HEK293 (cell line): ENCODE measurements around the gene GNG5.

ENCODE experiments used
- MEIS1 ChIP-seq: sonication (generic); formaldehyde crosslinking; IDR thresholded peaks from 2 replicates; pipeline ENCODE4 v1.8.1; 2022; ENCODE audit warnings: missing genetic modification reagents, mild to moderate bottlenecking, borderline replicate concordance
- ZIC2 ChIP-seq: fragments of 450-650 bp; formaldehyde crosslinking; IDR thresholded peaks from 2 replicates; pipeline ENCODE4 v1.5.1; 2016; ENCODE audit warnings: missing biosample characterization, missing genetic modification characterization
- ZNF19 ChIP-seq: fragments of 450-650 bp; formaldehyde crosslinking; IDR thresholded peaks from 2 replicates; pipeline ENCODE4; 2016; ENCODE audit warnings: missing biosample characterization, missing genetic modification characterization, low read depth
- ZNF311 ChIP-seq: fragments of 450-650 bp; formaldehyde crosslinking; IDR thresholded peaks from 2 replicates; pipeline ENCODE4 v1.5.1; 2017; ENCODE audit warnings: missing biosample characterization, missing genetic modification characterization, borderline replicate concordance
- ZNF830 ChIP-seq: fragments of 450-650 bp; IDR thresholded peaks from 2 replicates; pipeline ENCODE4 v1.5.0; 2018; ENCODE audit warnings: missing biosample characterization, missing genetic modification characterization, low read depth, mild to moderate bottlenecking, moderate library complexity

DNA sequence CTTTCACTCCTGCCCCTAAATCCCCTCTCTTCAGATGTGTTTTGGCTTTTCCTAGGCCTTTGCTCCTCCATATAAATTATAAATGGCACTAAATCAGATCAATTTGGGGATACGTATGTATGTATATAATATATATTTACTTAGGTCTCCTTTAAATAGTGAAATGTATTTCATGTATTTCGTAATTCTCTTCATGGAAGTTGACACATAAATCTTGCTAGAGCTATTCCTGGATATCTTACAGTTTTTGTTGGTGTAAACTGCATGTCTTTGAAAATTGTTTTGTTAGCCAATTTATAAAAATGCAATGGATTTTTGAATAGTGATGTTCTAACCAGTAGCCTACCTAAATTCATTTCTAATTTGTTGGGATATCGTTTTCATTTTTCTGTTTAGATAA, 18.3 kb downstream of the GNG5 start:
- TF ChIP-seq ZNF311 (no peak), ZNF19 (tag by site-specific recombination) (no peak), MEIS1 (CRISPR knock-in tag) (no peak), ZNF830 (no peak), ZIC2 (no peak)
